GM18858 (cell line): ENCODE results near the gene SCGB1D4.
"Not testable (repeated sequence)": the region's sequence is repeated elsewhere in the genome, so short reads cannot be mapped to it uniquely, and the experiment has no call there.

Source experiments
- ATAC-seq: cut with Tn5 transposase; IDR thresholded peaks from one replicate; pipeline ENCODE4 v1.9.1; 2021; ENCODE audit not compliant: unreplicated experiment

SCGB1D4 gene

GRCh38 chr11:62298975-62299374 lies at the start of gene SCGB1D4:
SCGB1D4 (minus strand) TSS chr11:62299075; CDS start chr11:62299010, 65 bp downstream.
- ATAC-seq: no peak

GRCh38 chr11:62345861-62346260 lies 47.0 kb upstream of the SCGB1D4 start:
- ATAC-seq: no peak

- no peak for ATAC-seq
These were observed 45.3 kb upstream of the SCGB1D4 start for GRCh38 chr11:62344210-62344609.

- ATAC-seq: not testable (repeated sequence)
These were observed 44.8 kb upstream of the SCGB1D4 start for GRCh38 chr11:62343646-62344190.

GRCh38 chr11:62341588-62341987 lies 42.7 kb upstream of the SCGB1D4 start:
- no peak for ATAC-seq

GRCh38 chr11:62340269-62340901 lies 41.5 kb upstream of the SCGB1D4 start:
- ATAC-seq: no peak

GRCh38 chr11:62338218-62338617 lies 39.3 kb upstream of the SCGB1D4 start:
- no peak for ATAC-seq

GRCh38 chr11:62337303-62338181 lies 38.7 kb upstream of the SCGB1D4 start, which contains the start of gene ASRGL1:
ASRGL1 (plus strand) TSS chr11:62337448; CDS start chr11:62337978, 530 bp downstream.
- ATAC-seq: no peak

- not testable (repeated sequence) for ATAC-seq
These were observed 38.1 kb upstream of the SCGB1D4 start for GRCh38 chr11:62336949-62337302.

- no peak for ATAC-seq
These were observed 34.9 kb upstream of the SCGB1D4 start for GRCh38 chr11:62333768-62334167.

GRCh38 chr11:62331264-62331663 lies 32.4 kb upstream of the SCGB1D4 start:
- ATAC-seq: not testable (repeated sequence)

- ATAC-seq: not testable (repeated sequence)
These were observed 28.7 kb upstream of the SCGB1D4 start for GRCh38 chr11:62327541-62327940.

GRCh38 chr11:62326719-62327118 lies 27.8 kb upstream of the SCGB1D4 start:
- not testable (repeated sequence) for ATAC-seq

GRCh38 chr11:62325781-62326180 lies 26.9 kb upstream of the SCGB1D4 start:
- not testable (repeated sequence) for ATAC-seq

GRCh38 chr11:62324731-62325556 lies 26.1 kb upstream of the SCGB1D4 start:
- no peak for ATAC-seq

- no peak for ATAC-seq
These were observed 23.6 kb upstream of the SCGB1D4 start for GRCh38 chr11:62322524-62322923.

- no peak for ATAC-seq
These were observed 16.6 kb upstream of the SCGB1D4 start for GRCh38 chr11:62315431-62315830.

GRCh38 chr11:62309991-62310390 lies 11.1 kb upstream of the SCGB1D4 start:
- ATAC-seq: no peak

- no peak for ATAC-seq
These were observed 9.1 kb upstream of the SCGB1D4 start for GRCh38 chr11:62307950-62308349.

GRCh38 chr11:62306227-62306626 lies 7.4 kb upstream of the SCGB1D4 start:
- no peak for ATAC-seq

GRCh38 chr11:62295504-62295903 lies 3.4 kb downstream of the SCGB1D4 start:
- ATAC-seq: no peak
